ENCODE results near the gene OLFM3. TPM values are rescaled to one million over a fixed set of nuclear protein-coding genes. Genes with fewer than 3 reads are reported as not detected.

Gene OLFM3
- total RNA-seq, 2 donors from 2014 or later = not detected

- no peaks in the 10 kb centered on the region for H3K36me3 Mint-ChIP-seq
- H3K27me3 Mint-ChIP-seq = no peaks in the 10 kb centered on the region
- H3K9me3 Mint-ChIP-seq = no peaks in the 10 kb centered on the region
- ATAC-seq = no peak
- H3K4me3 Mint-ChIP-seq = no peak overlapping the region
- H3K4me1 Mint-ChIP-seq (ENCODE audit: low read depth in 2 of 2) = no peaks in the 10 kb centered on the region
- no peak for DNase-seq (ENCODE audit: low spot score)
- no peak overlapping the region for H3K27ac Mint-ChIP-seq
These were observed 143.8 kb downstream of the OLFM3 start for GRCh38 chr1:101852936-101853335.

DNA sequence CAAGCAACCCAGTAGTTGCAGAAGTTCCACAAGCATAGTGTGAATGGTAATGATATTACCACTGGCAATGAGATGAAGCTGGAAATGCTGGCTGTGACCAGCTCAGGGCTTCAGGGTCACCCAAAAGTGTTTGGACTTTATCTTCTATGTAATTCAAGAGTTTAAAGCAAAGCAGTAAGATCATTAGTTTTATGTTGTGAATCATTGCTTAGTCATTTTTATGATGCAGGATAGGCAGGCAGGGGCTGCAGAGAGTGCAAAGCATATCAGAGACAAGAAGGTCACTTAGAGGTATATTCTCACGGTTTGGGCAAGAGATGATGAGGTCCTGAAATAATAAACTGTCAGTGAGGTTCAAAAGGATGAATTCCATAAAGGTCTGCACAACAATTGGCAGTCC, 147.4 kb downstream of the OLFM3 start:
- Mint-ChIP-seq H3K27ac (no peak overlapping the region), H3K4me1 (ENCODE audit: low read depth in 2 of 2) (no peaks in the 10 kb centered on the region), H3K4me3 (no peak overlapping the region), H3K27me3 (no peaks in the 10 kb centered on the region), H3K36me3 (no peaks in the 10 kb centered on the region), H3K9me3 (no peaks in the 10 kb centered on the region)
- DNase-seq (ENCODE audit: low spot score) (no peak), ATAC-seq (no peak)

GRCh38 chr1:101847626-101848025, 149.1 kb downstream of the OLFM3 start:
- no peaks in the 10 kb centered on the region for H3K4me1 Mint-ChIP-seq (ENCODE audit: low read depth in 2 of 2)
- H3K27ac Mint-ChIP-seq = no peak overlapping the region
- ATAC-seq = no peak

GRCh38 chr1:101846820-101847219, 149.9 kb downstream of the OLFM3 start:
- Mint-ChIP-seq H3K27me3 (no peaks in the 10 kb centered on the region), H3K4me3 (no peak overlapping the region), H3K27ac (no peak overlapping the region), H3K4me1 (ENCODE audit: low read depth in 2 of 2) (no peaks in the 10 kb centered on the region), H3K9me3 (no peaks in the 10 kb centered on the region), H3K36me3 (no peaks in the 10 kb centered on the region)
- no peak for ATAC-seq
- DNase-seq (ENCODE audit: low spot score) = no peak

More at GRCh38 chr1:101847626-101848025, 149.1 kb downstream of the OLFM3 start:
- no peaks in the 10 kb centered on the region for H3K9me3 Mint-ChIP-seq
- no peak for DNase-seq (ENCODE audit: low spot score)
- no peaks in the 10 kb centered on the region for H3K36me3 Mint-ChIP-seq
- H3K4me3 Mint-ChIP-seq = no peak overlapping the region
- no peaks in the 10 kb centered on the region for H3K27me3 Mint-ChIP-seq

DNA sequence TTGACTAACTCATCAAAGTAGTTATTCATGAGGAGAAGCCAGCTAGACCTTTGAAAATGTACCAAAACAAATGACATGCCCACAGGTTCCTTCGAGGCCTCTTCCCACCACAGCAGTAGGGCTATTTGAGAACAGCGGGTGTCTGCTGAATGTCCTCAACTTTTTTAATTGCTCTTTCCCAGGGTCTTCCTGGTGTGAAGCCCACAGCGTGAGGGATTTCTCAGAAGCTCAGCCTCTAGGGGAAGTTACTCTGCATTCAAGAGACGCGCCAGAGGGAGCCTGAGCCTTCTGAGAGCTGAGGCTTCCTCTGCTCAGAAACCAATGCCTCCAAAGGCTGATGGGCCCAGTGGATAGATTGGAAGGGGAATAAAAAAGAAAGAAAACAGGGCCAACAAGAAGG, 153.6 kb downstream of the OLFM3 start:
- Mint-ChIP-seq H3K27ac (no peak overlapping the region), H3K4me3 (no peak overlapping the region)

GRCh38 chr1:101841824-101842223, 154.9 kb downstream of the OLFM3 start:
- Mint-ChIP-seq H3K4me1 (ENCODE audit: low read depth in 2 of 2) (no peaks in the 10 kb centered on the region), H3K36me3 (no peaks in the 10 kb centered on the region), H3K27me3 (no peaks in the 10 kb centered on the region), H3K9me3 (no peaks in the 10 kb centered on the region), H3K27ac (no peak overlapping the region), H3K4me3 (no peak overlapping the region)
- no peak for DNase-seq (ENCODE audit: low spot score)
- no peak for ATAC-seq

More for the DNA sequence above, 153.6 kb downstream of the OLFM3 start:
- DNase-seq (ENCODE audit: low spot score) (no peak), ATAC-seq (no peak)
- Mint-ChIP-seq H3K36me3 (no peaks in the 10 kb centered on the region), H3K4me1 (ENCODE audit: low read depth in 2 of 2) (no peaks in the 10 kb centered on the region), H3K27me3 (no peaks in the 10 kb centered on the region), H3K9me3 (no peaks in the 10 kb centered on the region)

- peaks cover 3% of the 10 kb centered on the region for H3K9me3 Mint-ChIP-seq
- H3K4me3 Mint-ChIP-seq = no peak overlapping the region
- DNase-seq (ENCODE audit: low spot score) = no peak
- H3K36me3 Mint-ChIP-seq = no peaks in the 10 kb centered on the region
- H3K4me1 Mint-ChIP-seq (ENCODE audit: low read depth in 2 of 2) = no peaks in the 10 kb centered on the region
- no peak for ATAC-seq
- H3K27ac Mint-ChIP-seq = no peak overlapping the region
- no peaks in the 10 kb centered on the region for H3K27me3 Mint-ChIP-seq
These were observed 160.7 kb downstream of the OLFM3 start for GRCh38 chr1:101835988-101836387.

GRCh38 chr1:101833312-101833711, 163.4 kb downstream of the OLFM3 start:
- H3K4me1 Mint-ChIP-seq (ENCODE audit: low read depth in 2 of 2) = no peaks in the 10 kb centered on the region
- H3K27me3 Mint-ChIP-seq = no peaks in the 10 kb centered on the region
- H3K4me3 Mint-ChIP-seq = no peak overlapping the region
- H3K36me3 Mint-ChIP-seq = no peaks in the 10 kb centered on the region
- H3K27ac Mint-ChIP-seq = no peak overlapping the region
- H3K9me3 Mint-ChIP-seq = peaks cover 5% of the 10 kb centered on the region
- ATAC-seq (no peak), DNase-seq (ENCODE audit: low spot score) (no peak)

DNA sequence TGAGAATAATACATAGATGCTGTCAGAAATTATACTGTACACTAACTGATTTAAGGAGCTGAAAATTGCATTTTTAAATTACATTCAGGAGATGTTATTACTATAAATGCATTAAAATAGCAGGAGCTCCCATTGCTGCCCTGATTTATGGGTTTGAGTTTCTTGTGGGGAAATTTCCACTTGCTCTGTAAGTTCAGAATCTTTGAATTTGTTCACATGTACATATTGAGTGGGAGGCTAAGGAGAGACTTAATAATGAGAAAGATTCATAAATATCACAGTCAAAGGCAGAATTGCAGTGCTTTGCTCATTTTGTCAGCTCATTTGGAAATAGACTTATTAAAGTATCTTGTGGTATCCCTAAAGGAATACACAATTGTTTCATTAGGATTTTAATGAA, 170.3 kb downstream of the OLFM3 start:
- DNase-seq (ENCODE audit: low spot score) = no peak
- no peak overlapping the region for H3K27ac Mint-ChIP-seq
- no peaks in the 10 kb centered on the region for H3K4me1 Mint-ChIP-seq (ENCODE audit: low read depth in 2 of 2)
- ATAC-seq = no peak
- H3K36me3 Mint-ChIP-seq = no peaks in the 10 kb centered on the region
- H3K9me3 Mint-ChIP-seq = peaks cover 8% of the 10 kb centered on the region
- peaks cover 0 to 2% of the 10 kb centered on the region in 2 donors for H3K27me3 Mint-ChIP-seq
- no peak overlapping the region for H3K4me3 Mint-ChIP-seq

GRCh38 chr1:101820071-101820470, 176.7 kb downstream of the OLFM3 start:
- Mint-ChIP-seq H3K9me3 (peaks cover 3% of the 10 kb centered on the region), H3K27ac (no peak overlapping the region), H3K27me3 (no peaks in the 10 kb centered on the region), H3K36me3 (no peaks in the 10 kb centered on the region), H3K4me3 (no peak overlapping the region), H3K4me1 (ENCODE audit: low read depth in 2 of 2) (no peaks in the 10 kb centered on the region)
- no peak for DNase-seq (ENCODE audit: low spot score)
- ATAC-seq = no peak

GRCh38 chr1:101816262-101816661, 180.5 kb downstream of the OLFM3 start:
- no peaks in the 10 kb centered on the region for H3K36me3 Mint-ChIP-seq
- no peaks in the 10 kb centered on the region for H3K4me1 Mint-ChIP-seq (ENCODE audit: low read depth in 2 of 2)
- peaks cover 5% of the 10 kb centered on the region for H3K9me3 Mint-ChIP-seq
- DNase-seq (ENCODE audit: low spot score) = no peak
- no peak for ATAC-seq
- no peaks in the 10 kb centered on the region for H3K27me3 Mint-ChIP-seq
- no peak overlapping the region for H3K4me3 Mint-ChIP-seq
- H3K27ac Mint-ChIP-seq = no peak overlapping the region

DNA sequence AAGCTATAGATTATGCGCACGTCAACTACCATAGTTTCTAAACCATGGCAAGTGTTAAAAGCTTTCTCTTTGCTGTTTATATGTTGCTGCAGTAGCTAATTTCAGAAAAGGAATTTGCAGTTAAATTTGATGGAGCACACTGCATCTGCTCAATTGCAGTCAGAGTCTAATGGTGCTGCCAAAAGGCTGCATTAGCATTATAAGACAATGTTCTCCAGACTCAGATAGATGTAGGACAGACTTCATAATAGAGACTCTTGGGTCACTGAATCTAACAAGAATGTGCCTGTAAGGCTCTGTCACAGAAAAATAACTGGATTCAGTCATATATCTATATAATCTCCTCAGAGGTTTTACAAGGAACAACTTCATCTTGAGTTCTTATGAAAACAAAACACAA, 198.3 kb downstream of the OLFM3 start:
- ATAC-seq (no peak), DNase-seq (ENCODE audit: low spot score) (no peak)
- no peaks in the 10 kb centered on the region for H3K4me1 Mint-ChIP-seq (ENCODE audit: low read depth in 2 of 2)
- H3K36me3 Mint-ChIP-seq = no peaks in the 10 kb centered on the region
- no peaks in the 10 kb centered on the region for H3K27me3 Mint-ChIP-seq
- H3K4me3 Mint-ChIP-seq = no peak overlapping the region
- peaks cover 2% of the 10 kb centered on the region for H3K9me3 Mint-ChIP-seq
- no peak overlapping the region for H3K27ac Mint-ChIP-seq

GRCh38 chr1:101797722-101798121, 199.0 kb downstream of the OLFM3 start:
- no peak overlapping the region for H3K27ac Mint-ChIP-seq

DNA sequence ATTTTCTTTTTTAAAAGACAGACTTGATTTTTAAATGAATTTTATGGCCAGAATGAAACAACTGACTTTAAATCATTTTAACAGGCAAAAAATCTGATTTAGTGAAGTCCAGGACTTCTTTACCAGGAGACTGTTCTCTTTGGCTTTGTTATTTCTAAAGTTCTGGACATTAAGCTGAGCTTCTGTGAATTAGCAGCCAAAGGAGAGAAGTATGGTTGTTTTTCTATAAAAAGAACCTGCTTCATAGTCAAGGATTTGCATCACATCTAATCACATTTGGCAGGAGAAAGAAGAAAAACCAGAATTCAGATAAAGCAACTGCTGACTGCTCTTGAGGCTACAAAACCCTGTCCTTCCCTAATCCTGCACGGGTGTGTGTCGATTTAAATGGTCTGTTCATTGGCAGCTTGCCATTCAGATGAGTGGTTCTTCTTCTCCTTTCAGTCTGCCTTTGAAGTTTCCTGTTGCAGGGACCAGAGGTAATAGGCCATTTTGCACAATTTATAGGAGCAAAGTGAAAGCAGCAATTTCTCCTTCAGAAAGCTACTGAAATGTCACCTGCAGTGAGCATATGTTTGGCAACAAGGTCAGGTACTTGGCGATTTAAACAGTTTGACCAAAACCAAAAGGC, 215.4 kb downstream of the OLFM3 start:
- Mint-ChIP-seq H3K27ac (no peak overlapping the region), H3K4me1 (ENCODE audit: low read depth in 2 of 2) (no peaks in the 10 kb centered on the region), H3K9me3 (peaks cover 5% of the 10 kb centered on the region), H3K27me3 (no peaks in the 10 kb centered on the region), H3K36me3 (no peaks in the 10 kb centered on the region), H3K4me3 (no peak overlapping the region)
- DNase-seq (ENCODE audit: low spot score) (no peak), ATAC-seq (no peak)

More at GRCh38 chr1:101797722-101798121, 199.0 kb downstream of the OLFM3 start:
- no peaks in the 10 kb centered on the region for H3K27me3 Mint-ChIP-seq
- no peak for DNase-seq (ENCODE audit: low spot score)
- H3K4me1 Mint-ChIP-seq (ENCODE audit: low read depth in 2 of 2) = no peaks in the 10 kb centered on the region
- no peaks in the 10 kb centered on the region for H3K36me3 Mint-ChIP-seq
- H3K9me3 Mint-ChIP-seq = peaks cover 2% of the 10 kb centered on the region
- H3K4me3 Mint-ChIP-seq = no peak overlapping the region
- no peak for ATAC-seq

DNA sequence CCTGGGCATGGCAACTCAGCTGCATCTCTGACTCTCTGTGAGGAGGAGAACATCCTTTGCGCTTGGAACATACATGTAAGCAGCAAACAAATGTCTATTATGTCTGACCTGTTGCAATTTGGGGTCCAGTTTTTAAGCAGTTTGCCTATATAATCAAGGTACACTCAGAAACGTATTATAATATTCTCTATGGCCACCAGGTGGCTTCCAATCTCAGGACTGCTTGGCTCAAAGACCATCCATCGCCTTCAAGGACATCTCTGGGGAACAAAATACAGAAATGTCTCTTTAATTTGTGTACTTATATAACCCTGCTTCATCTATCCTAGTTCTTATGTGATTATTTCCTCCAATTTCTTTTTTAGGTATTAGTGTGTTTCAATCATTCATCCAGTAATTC, 227.2 kb downstream of the OLFM3 start:
- DNase-seq (ENCODE audit: low spot score) (no peak), ATAC-seq (no peak)
- Mint-ChIP-seq H3K27ac (no peak overlapping the region), H3K27me3 (no peaks in the 10 kb centered on the region), H3K4me3 (no peak overlapping the region), H3K9me3 (peaks cover 8% of the 10 kb centered on the region), H3K4me1 (ENCODE audit: low read depth in 2 of 2) (no peaks in the 10 kb centered on the region), H3K36me3 (no peaks in the 10 kb centered on the region)

Measured in natural killer cell treated with Interleukin-12 subunit alpha and Interleukin-12 subunit beta and Interleukin-15 and Interleukin-18, amount 100 ng/mL, for 72 hours (primary cell).